ENCODE measurements around the gene TMEM40.

DNA sequence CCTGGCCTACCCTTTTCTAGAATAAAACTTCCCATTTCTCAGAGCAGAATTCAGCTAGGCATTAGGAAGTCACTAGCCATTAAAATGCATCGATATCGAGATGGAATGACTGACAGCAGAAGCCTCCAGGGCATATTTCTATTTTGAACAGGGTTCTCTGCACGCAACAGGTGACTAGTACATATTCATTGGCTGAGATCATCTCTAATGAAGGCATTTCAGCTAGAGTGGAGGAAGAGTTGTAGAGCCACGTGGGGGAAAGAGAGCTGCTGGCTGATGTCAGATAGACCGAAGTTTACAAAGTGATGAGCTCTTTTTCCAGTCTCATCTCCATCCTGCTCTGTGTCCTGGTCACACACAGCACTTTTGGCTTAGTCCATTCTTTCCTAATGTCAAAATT lies 7.5 kb downstream of the TMEM40 start:
- TF ChIP-seq POLR2AphosphoS5 (IDR thresholded peaks at IDR 0.05; ENCODE audit: low read depth, low read length) (no peak), SPI1 (IDR thresholded peaks at IDR 0.05; ENCODE audit: low read depth, low read length) (no peak), POLR2A (IDR thresholded peaks at IDR 0.05; ENCODE audit: low read depth, low read length) (no peak), POU2F2 (IDR thresholded peaks at IDR 0.05; ENCODE audit: low read depth, low read length) (no peak), TAF1 (IDR thresholded peaks at IDR 0.05; ENCODE audit: low read depth, low read length) (no peak), PAX5 (IDR thresholded peaks at IDR 0.05; ENCODE audit: insufficient read depth, low read length, severe bottlenecking) (no peak)
